B cell (primary cell): ENCODE measurements around the gene SPEG. TPM values are rescaled to one million over a fixed set of nuclear protein-coding genes. Genes with fewer than 3 reads are reported as not detected.

Experiments
- ATAC-seq: fragments of 200-7000 bp; cut with Tn5 transposase; one replicate; pipeline ENCODE4 v1.10.0; 2021; ENCODE audit warnings: low read depth, mild to moderate bottlenecking, moderate number of reproducible peaks, moderate library complexity
- CTCF ChIA-PET: fragments of 350-600 bp; sonication (Branson Sonifier 250); formaldehyde crosslinking; loops from one replicate; lab custom pipeline; 2021; ENCODE audit warnings: antibody characterized with exemption, inconsistent platforms; lab: Charles Lee
- POLR2A ChIA-PET: fragments of 350-600 bp; sonication (Branson Sonifier 250); formaldehyde crosslinking; loops from one replicate; lab custom pipeline; 2021; ENCODE audit warnings: antibody characterized with exemption; lab: Charles Lee
- DNase-seq: peaks from one replicate; pipeline ENCODE4 v3.0.0; 2013
- H2AFZ ChIP-seq: 2 replicates; pipeline ENCODE4 v1.6.1; 2012; ENCODE audit warnings: mild to moderate bottlenecking, low read depth, low read length; ENCODE audit not compliant: insufficient read depth, poor library complexity, severe bottlenecking
- H3K27ac ChIP-seq, 2 donors: 1 replicate in 1 of 2; 2 replicates in 1 of 2; pipeline ENCODE4 v1.5.1; 2012 to 2013; ENCODE audit warnings: low read length in 2 of 2, mild to moderate bottlenecking in 2 of 2, moderate library complexity in 1 of 2
- H3K27me3 ChIP-seq, 4 experiments: fragments of 200-600 bp in 1 of 4; sonication (generic) in 1 of 4; replicated peaks in 1 of 4; 1 replicate in 2 of 4; 2 replicates in 2 of 4; pipeline versions ENCODE4 v1.6.1 to v1.7.0; 2013 to 2016; ENCODE audit warnings: low read length in 3 of 4, mild to moderate bottlenecking in 2 of 4, mixed read lengths in 1 of 4, moderate library complexity in 1 of 4; ENCODE audit not compliant: insufficient read depth in 4 of 4, control insufficient read depth in 3 of 4; ENCODE audit errors: control extremely low read depth in 1 of 4
- H3K36me3 ChIP-seq, 2 experiments: replicated peaks in 1 of 2; 1 replicate in 1 of 2; 2 replicates in 1 of 2; pipeline versions ENCODE4 v1.6.1 to v1.7.1; 2013; ENCODE audit warnings: low read length in 1 of 2; ENCODE audit not compliant: insufficient read depth in 2 of 2, control insufficient read depth in 1 of 2; ENCODE audit errors: control extremely low read depth in 1 of 2, extremely low read depth in 1 of 2
- H3K4me1 ChIP-seq, 2 donors: fragments of 200-600 bp in 1 of 2; sonication (generic) in 1 of 2; 1 replicate in 1 of 2; 2 replicates in 1 of 2; pipeline versions ENCODE4 v1.5.1 to v1.6.1; 2013 to 2017; ENCODE audit warnings: low read length in 2 of 2; ENCODE audit not compliant: control insufficient read depth in 2 of 2, insufficient read depth in 2 of 2
- H3K4me2 ChIP-seq: replicated peaks from 2 replicates; pipeline ENCODE3; 2012; ENCODE audit warnings: mild to moderate bottlenecking, low read depth, low read length; ENCODE audit not compliant: poor library complexity, severe bottlenecking
- H3K4me3 ChIP-seq, 5 experiments: fragments of 200-600 bp in 1 of 5; sonication (generic) in 1 of 5; 1 replicate in 3 of 5; 2 replicates in 2 of 5; pipeline versions ENCODE4 v1.5.1 to v1.7.0; 2011 to 2016; ENCODE audit warnings: low read length in 4 of 5, mild to moderate bottlenecking in 4 of 5, low read depth in 2 of 5, control low read depth in 1 of 5, moderate library complexity in 1 of 5; ENCODE audit not compliant: insufficient read depth in 1 of 5; ENCODE audit errors: control extremely low read depth in 1 of 5, extremely low read depth in 1 of 5
- H3K79me2 ChIP-seq: fragments of 200-600 bp; sonication (generic); one replicate; pipeline ENCODE4 v1.6.0; 2016; ENCODE audit warnings: low read length; ENCODE audit not compliant: control insufficient read depth, insufficient read depth
- H3K9ac ChIP-seq: fragments of 200-600 bp; sonication (generic); 2 replicates; pipeline ENCODE4 v1.6.1; 2017; ENCODE audit warnings: mild to moderate bottlenecking, low read length, moderate library complexity
- H3K9me3 ChIP-seq, 3 donors: one replicate each; pipeline versions ENCODE4 v1.6.1 to v1.7.1; 2013; ENCODE audit warnings: low read length in 2 of 3; ENCODE audit not compliant: control insufficient read depth in 2 of 3, insufficient read depth in 1 of 3; ENCODE audit errors: control extremely low read depth in 1 of 3
- H4K20me1 ChIP-seq: 2 replicates; pipeline ENCODE4 v1.6.0; 2012; ENCODE audit warnings: mild to moderate bottlenecking, low read length; ENCODE audit not compliant: insufficient read depth, control insufficient read depth, poor library complexity, severe bottlenecking
- H3K27ac Mint-ChIP-seq: one replicate; pipeline ENCODE4 v1.8.0; 2021; ENCODE audit warnings: mixed read lengths
- H3K27me3 Mint-ChIP-seq: one replicate; pipeline ENCODE4 v1.8.0; 2021; ENCODE audit warnings: mixed read lengths
- H3K4me1 Mint-ChIP-seq: one replicate; pipeline ENCODE4 v1.8.0; 2021; ENCODE audit warnings: mixed read lengths
- H3K4me3 Mint-ChIP-seq: one replicate; pipeline ENCODE4 v1.8.0; 2021; ENCODE audit warnings: mixed read lengths
- H3K9me3 Mint-ChIP-seq: one replicate; pipeline ENCODE4 v1.8.0; 2022; ENCODE audit warnings: mixed read lengths; ENCODE audit not compliant: insufficient read depth
- EZH2 ChIP-seq: IDR thresholded peaks from 2 replicates; pipeline ENCODE4 v1.6.1; 2012; ENCODE audit warnings: borderline replicate concordance, low read depth, mild to moderate bottlenecking, moderate library complexity, low read length; ENCODE audit not compliant: insufficient read depth, poor library complexity, severe bottlenecking
- WGBS: methylation state at CpG from one replicate; pipeline ENCODE4 v1.1.5; 2013; ENCODE audit warnings: missing lambda C conversion rate; ENCODE audit not compliant: insufficient coverage; 5-methylcytosine and 5-hydroxymethylcytosine counted together
- intact Hi-C: fragments of 100-400 bp; cut with micrococcal nuclease; formaldehyde crosslinking; loops from one replicate; pipeline ENCODE4 v1.10.0; 2022
- polyA plus RNA-seq: library from polyadenylated mRNA; depleted of rRNA; stranded (reverse); fragments of >200 nt; gene quantifications from 2 replicates; pipeline ENCODE4 v1.2.3, GENCODE V29; 2012
- total RNA-seq, 2 donors: library from RNA; stranded (reverse); fragments of 120-200 nt in 1 of 2; gene quantifications; 1 replicate in 1 of 2; 2 replicates in 1 of 2; pipeline versions ENCODE4 v1.2.3 to v1.2.4, GENCODE V29; 2013 to 2022
- TF ChIP-seq, protein P1 (sequence below): fragments of 200-600 bp; IDR thresholded peaks from one replicate; pipeline ENCODE4 v1.8.0; 2022; ENCODE audit warnings: antibody characterized with exemption, mild to moderate bottlenecking

Gene SPEG
- total and polyA plus RNA-seq, 2 donors (not counting 1 experiment from before 2014, with no cell fraction given): 0.03 to 0.74 TPM

DNA sequence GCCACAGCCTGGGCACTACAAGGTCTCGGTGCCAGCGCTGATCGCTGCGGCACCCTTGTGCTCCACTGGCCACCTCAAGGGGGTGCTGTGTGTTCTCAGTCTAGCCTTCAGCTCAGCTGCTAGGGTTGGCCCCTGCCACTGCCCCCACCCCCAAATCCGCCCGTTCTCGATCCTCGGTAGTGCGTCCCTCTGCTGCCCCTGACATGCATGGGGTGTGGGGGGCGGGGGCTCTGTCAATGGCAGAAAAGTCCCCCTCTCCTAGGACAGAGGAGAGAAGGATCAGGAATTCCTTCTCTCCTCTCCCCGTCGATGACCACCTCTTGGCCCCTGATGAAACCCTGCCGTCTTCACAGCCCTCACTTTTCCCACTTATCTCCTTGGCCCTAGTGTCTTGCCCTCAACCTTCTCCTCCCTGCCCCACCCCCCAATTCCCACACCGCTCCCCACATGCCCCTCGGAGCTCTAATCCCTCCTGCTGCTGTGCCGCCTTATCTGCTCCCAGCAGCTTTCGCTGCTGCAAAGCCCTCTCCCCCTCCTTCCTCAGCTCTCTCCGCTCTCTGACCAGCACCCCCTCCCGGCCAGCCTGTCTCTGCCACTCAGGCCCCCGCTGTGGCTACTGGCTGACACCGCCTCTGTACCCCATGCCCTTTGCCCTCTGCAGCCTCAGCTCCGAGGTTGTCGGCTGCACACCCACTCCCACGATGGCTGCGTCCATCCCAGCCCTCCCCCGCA lies 75.3 kb downstream of the SPEG start:
- no peak overlapping the region for H3K9ac ChIP-seq
- H3K79me2 ChIP-seq: no peaks in the 10 kb centered on the region
- TF ChIP-seq EZH2: no peak
- TF ChIP-seq, protein P1, sequence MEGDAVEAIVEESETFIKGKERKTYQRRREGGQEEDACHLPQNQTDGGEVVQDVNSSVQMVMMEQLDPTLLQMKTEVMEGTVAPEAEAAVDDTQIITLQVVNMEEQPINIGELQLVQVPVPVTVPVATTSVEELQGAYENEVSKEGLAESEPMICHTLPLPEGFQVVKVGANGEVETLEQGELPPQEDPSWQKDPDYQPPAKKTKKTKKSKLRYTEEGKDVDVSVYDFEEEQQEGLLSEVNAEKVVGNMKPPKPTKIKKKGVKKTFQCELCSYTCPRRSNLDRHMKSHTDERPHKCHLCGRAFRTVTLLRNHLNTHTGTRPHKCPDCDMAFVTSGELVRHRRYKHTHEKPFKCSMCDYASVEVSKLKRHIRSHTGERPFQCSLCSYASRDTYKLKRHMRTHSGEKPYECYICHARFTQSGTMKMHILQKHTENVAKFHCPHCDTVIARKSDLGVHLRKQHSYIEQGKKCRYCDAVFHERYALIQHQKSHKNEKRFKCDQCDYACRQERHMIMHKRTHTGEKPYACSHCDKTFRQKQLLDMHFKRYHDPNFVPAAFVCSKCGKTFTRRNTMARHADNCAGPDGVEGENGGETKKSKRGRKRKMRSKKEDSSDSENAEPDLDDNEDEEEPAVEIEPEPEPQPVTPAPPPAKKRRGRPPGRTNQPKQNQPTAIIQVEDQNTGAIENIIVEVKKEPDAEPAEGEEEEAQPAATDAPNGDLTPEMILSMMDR: peak; percentile 59
- Mint-ChIP-seq H3K4me1 (peaks cover 26% of the 10 kb centered on the region), H3K4me3 (peak overlapping the region; percentile 69), H3K27ac (no peak overlapping the region), H3K9me3 (no peaks in the 10 kb centered on the region), H3K27me3 (peaks cover 48% of the 10 kb centered on the region)
- H3K36me3 ChIP-seq: peaks cover 0 to 18% of the 10 kb centered on the region in 2 experiments
- intact Hi-C loops: no loop called here
- ATAC-seq (peak; percentile 72), DNase-seq (peak; percentile 57)
- no peak overlapping the region for H3K27ac ChIP-seq
- H3K4me1 ChIP-seq: peaks cover 15 to 30% of the 10 kb centered on the region in 2 donors
- ChIA-PET CTCF (interaction anchor here (0.5 to 2.7 kb wide), 13 partner anchors 9 to 133 kb away, joined by 3 to 15 read pairs (median 4); partner anchors contain the start of gene GMPPA), POLR2A (interaction anchor here (1.6 kb wide), 1 partner anchor 12 kb away, joined by 3 read pairs; no protein-coding TSS in a partner anchor)
- H2AFZ ChIP-seq: no peak overlapping the region
- H3K4me3 ChIP-seq: peak overlapping the region in 1 of 5 experiments; percentile 8
- 2% methylated on average over 25 of the region's 26 CpGs for WGBS
- peaks cover 0 to 68% (median 19%) of the 10 kb centered on the region in 4 experiments for H3K27me3 ChIP-seq
- H3K4me2 ChIP-seq: peak overlapping the region; percentile 64
- H3K9me3 ChIP-seq: peaks cover 0 to 18% (median 0%) of the 10 kb centered on the region in 3 donors
- H4K20me1 ChIP-seq: no peaks in the 10 kb centered on the region
